Prostate gland (tissue), 2 donors: ENCODE results near the gene LANCL2.

Experiments used
- POLR2A ChIP-seq: fragments of 450-650 bp; IDR thresholded peaks from one replicate; pipeline ENCODE4 v1.6.1; 2016; ENCODE audit warnings: antibody characterized with exemption, mild to moderate bottlenecking
- POLR2AphosphoS5 ChIP-seq: sonication (generic); formaldehyde crosslinking; IDR thresholded peaks from one replicate; pipeline ENCODE4 v1.6.1; 2017; ENCODE audit warnings: antibody characterized with exemption
- TF ChIP-seq, protein P1 (sequence below), 4 experiments: fragments of 200-600 bp in 2 of 4; fragments of 450-650 bp in 2 of 4; sonication (generic) in 2 of 4; IDR thresholded peaks; 1 replicate in 3 of 4; 2 replicates in 1 of 4; pipeline ENCODE4 v1.5.1; 2016 to 2019; ENCODE audit warnings: antibody characterized with exemption in 4 of 4, mild to moderate bottlenecking in 2 of 4, moderate library complexity in 2 of 4

DNA sequence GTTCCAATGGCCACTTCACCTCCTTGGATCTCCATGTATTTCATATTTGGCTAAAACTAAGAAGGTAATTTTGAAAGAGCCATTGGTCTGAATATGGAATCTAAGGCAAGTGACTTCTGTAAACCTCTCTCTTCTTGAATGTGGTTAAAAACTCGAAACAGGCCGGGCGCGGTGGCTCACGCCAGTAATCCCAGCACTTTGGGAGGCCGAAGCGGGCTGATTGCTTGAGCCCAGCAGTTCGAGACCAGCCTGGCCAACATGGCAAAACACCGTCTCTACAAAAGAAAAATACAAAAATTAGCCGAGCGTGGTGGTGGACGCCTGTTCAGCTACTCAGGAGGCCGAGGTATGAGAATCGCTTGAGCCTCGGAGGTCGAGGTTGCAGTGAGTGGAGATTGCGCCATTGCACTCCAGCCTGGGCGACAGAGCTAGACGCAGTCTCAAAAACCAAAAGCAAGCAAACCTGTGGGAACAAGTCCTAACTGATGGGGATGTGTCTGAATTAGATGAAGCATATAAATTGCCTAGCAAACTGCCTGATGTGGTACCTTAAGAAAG, 2.2 kb downstream of the LANCL2 start:
- TF ChIP-seq POLR2A (no peak), POLR2AphosphoS5 (no peak)
- TF ChIP-seq, protein P1, sequence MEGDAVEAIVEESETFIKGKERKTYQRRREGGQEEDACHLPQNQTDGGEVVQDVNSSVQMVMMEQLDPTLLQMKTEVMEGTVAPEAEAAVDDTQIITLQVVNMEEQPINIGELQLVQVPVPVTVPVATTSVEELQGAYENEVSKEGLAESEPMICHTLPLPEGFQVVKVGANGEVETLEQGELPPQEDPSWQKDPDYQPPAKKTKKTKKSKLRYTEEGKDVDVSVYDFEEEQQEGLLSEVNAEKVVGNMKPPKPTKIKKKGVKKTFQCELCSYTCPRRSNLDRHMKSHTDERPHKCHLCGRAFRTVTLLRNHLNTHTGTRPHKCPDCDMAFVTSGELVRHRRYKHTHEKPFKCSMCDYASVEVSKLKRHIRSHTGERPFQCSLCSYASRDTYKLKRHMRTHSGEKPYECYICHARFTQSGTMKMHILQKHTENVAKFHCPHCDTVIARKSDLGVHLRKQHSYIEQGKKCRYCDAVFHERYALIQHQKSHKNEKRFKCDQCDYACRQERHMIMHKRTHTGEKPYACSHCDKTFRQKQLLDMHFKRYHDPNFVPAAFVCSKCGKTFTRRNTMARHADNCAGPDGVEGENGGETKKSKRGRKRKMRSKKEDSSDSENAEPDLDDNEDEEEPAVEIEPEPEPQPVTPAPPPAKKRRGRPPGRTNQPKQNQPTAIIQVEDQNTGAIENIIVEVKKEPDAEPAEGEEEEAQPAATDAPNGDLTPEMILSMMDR (IDR thresholded peaks at IDR 0.05): no peak
